PC-3 (cell line): Measurements from ENCODE around the gene ACLY.

Experiments used
- EZH2 ChIP-seq: fragments of 300-600 bp; sonication (generic); IDR thresholded peaks from one replicate; pipeline ENCODE4 v1.6.1; 2017; ENCODE audit warnings: antibody characterized with exemption, mild to moderate bottlenecking, low read length; ENCODE audit not compliant: unreplicated experiment
- EZH2phosphoT487 ChIP-seq: fragments of 300-600 bp; sonication (generic); IDR thresholded peaks from 2 replicates; pipeline ENCODE4 v1.6.1; 2018; ENCODE audit warnings: mild to moderate bottlenecking, antibody characterized with exemption, low read length, borderline replicate concordance
- TF ChIP-seq, protein P1 (sequence below): fragments of 300-600 bp; sonication (generic); conservative IDR thresholded peaks from 2 replicates; pipeline ENCODE4 v1.5.1; 2017; ENCODE audit warnings: antibody characterized with exemption, low read depth, mild to moderate bottlenecking, low read length

DNA sequence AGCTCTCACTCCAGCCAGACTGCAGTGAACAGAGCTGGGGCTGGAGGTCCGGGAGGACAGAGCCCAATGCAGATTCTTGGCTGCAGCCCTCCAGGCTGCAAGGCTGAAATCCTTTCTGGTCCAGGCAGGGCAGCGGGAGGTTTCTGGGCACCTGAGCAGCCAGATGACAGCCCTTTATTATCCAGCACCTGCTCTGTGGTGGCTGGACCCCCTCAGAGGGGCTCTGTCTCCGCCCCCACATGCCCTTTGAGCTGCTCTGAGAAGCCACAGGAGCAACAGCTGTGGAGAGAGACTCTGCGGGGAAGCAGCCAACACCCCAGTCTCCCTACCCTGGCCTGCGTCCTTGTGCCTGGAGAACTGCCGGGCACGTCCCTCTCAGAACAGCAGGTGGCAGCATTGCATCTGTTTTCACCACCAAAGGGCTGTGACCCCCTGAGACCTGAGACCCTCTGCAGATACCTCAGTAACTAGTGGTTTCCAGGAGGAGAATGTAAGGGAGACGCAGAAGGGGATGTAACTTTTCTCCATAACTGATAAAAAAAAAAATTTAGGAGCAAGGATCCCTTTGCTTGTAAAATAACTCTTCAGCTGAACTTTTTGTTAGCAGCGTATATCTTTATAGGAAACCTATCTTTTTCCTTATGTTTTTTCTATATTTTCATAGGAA, 44.1 kb upstream of the ACLY start:
- TF ChIP-seq, protein P1, sequence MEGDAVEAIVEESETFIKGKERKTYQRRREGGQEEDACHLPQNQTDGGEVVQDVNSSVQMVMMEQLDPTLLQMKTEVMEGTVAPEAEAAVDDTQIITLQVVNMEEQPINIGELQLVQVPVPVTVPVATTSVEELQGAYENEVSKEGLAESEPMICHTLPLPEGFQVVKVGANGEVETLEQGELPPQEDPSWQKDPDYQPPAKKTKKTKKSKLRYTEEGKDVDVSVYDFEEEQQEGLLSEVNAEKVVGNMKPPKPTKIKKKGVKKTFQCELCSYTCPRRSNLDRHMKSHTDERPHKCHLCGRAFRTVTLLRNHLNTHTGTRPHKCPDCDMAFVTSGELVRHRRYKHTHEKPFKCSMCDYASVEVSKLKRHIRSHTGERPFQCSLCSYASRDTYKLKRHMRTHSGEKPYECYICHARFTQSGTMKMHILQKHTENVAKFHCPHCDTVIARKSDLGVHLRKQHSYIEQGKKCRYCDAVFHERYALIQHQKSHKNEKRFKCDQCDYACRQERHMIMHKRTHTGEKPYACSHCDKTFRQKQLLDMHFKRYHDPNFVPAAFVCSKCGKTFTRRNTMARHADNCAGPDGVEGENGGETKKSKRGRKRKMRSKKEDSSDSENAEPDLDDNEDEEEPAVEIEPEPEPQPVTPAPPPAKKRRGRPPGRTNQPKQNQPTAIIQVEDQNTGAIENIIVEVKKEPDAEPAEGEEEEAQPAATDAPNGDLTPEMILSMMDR = peak; percentile 88
- TF ChIP-seq EZH2 = no peak
- no peak for TF ChIP-seq EZH2phosphoT487
